Ovary (tissue), 3 donors: ENCODE measurements around the gene ZNG1A.

ENCODE experiments used
- EP300 ChIP-seq: sonication (generic); formaldehyde crosslinking; IDR thresholded peaks from one replicate; pipeline ENCODE4 v1.6.1; 2017; ENCODE audit warnings: antibody characterized with exemption
- POLR2A ChIP-seq: fragments of 450-650 bp; IDR thresholded peaks from one replicate; pipeline ENCODE4 v1.6.1; 2017; ENCODE audit warnings: antibody characterized with exemption, mild to moderate bottlenecking, moderate library complexity
- TF ChIP-seq, protein P1 (sequence below), 3 donors: fragments of 450-650 bp in 2 of 3; fragments of 200-600 bp in 1 of 3; IDR thresholded peaks; one replicate each; pipeline versions ENCODE4 v1.5.1 to v1.8.0; 2016 to 2022; ENCODE audit warnings: antibody characterized with exemption in 3 of 3, mild to moderate bottlenecking in 1 of 3
- donor health status: DM: no; HTN: no; CAD: no.

DNA sequence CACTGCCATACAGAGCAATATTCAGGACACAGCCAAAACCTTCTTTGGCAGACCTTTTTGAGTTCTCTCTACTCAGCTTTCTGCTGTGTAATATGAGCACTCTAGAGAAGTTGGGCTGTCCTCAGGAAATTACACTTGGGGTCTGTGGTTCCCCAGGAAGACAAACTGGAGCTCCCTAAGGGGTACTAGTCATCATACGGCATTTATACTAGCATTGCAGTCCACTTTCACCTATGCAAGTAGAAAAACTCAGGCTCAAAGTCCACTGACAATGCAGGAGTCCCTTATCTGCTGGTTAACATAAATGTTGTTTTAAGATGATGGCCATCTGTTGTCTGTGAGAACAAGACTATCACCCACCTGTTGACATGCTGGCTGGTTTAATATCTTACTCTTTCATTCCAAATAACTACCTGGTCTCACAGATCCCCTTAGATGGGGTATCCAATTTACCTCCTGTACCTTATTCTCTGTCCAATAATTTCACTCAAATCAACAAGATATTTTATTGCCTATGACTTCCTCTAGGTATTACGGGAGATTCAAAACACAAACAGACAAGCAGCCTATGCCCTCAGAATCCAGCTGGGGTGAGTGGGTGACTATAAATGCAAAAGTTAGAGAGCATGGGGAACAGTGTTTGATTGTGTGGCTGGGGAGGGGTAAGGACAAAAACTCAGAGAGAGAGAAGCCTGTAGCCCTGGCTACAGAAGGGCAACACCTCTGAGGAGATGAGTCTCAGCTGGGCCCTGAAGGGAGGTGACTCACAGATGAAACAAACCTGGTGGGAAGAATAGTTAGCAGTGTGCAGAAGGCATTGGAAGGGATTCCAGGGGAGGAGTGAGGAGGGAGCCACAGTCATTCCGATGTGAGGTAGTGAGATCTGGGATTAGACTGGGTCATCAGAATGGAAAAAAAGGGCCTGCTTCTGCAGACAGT, 46.0 kb upstream of the ZNG1A start:
- TF ChIP-seq POLR2A (no peak), EP300 (no peak)
- TF ChIP-seq, protein P1, sequence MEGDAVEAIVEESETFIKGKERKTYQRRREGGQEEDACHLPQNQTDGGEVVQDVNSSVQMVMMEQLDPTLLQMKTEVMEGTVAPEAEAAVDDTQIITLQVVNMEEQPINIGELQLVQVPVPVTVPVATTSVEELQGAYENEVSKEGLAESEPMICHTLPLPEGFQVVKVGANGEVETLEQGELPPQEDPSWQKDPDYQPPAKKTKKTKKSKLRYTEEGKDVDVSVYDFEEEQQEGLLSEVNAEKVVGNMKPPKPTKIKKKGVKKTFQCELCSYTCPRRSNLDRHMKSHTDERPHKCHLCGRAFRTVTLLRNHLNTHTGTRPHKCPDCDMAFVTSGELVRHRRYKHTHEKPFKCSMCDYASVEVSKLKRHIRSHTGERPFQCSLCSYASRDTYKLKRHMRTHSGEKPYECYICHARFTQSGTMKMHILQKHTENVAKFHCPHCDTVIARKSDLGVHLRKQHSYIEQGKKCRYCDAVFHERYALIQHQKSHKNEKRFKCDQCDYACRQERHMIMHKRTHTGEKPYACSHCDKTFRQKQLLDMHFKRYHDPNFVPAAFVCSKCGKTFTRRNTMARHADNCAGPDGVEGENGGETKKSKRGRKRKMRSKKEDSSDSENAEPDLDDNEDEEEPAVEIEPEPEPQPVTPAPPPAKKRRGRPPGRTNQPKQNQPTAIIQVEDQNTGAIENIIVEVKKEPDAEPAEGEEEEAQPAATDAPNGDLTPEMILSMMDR (IDR thresholded peaks at IDR 0.05), result no peak
